HepG2 (cell line): ENCODE results near the gene C22orf15. TPM values are rescaled to one million over a fixed set of nuclear protein-coding genes. Genes with fewer than 3 reads are reported as not detected.

ENCODE experiments used
- CENPT ChIP-seq: sonication (generic); formaldehyde crosslinking; IDR thresholded peaks from 2 replicates; pipeline ENCODE4 v1.8.0; 2022; ENCODE audit warnings: low read depth, mild to moderate bottlenecking, moderate library complexity, missing genetic modification reagents
- ETS1 ChIP-seq: sonication (generic); formaldehyde crosslinking; IDR thresholded peaks from 2 replicates; pipeline ENCODE4 v1.4.0; 2020; ENCODE audit warnings: missing genetic modification reagents
- HINFP ChIP-seq: sonication (generic); formaldehyde crosslinking; IDR thresholded peaks from 2 replicates; pipeline ENCODE4 v1.4.0; 2020; ENCODE audit warnings: low read depth, mild to moderate bottlenecking, missing genetic modification reagents
- MAX ChIP-seq: IDR thresholded peaks from 2 replicates; pipeline ENCODE4 v1.6.1; 2012; ENCODE audit warnings: inconsistent platforms
- NFE2L1 ChIP-seq: sonication (generic); formaldehyde crosslinking; IDR thresholded peaks from 2 replicates; pipeline ENCODE4 v1.4.0; 2020; ENCODE audit warnings: missing genetic modification reagents, mild to moderate bottlenecking, borderline replicate concordance
- SIX1 ChIP-seq: sonication (generic); formaldehyde crosslinking; IDR thresholded peaks from 2 replicates; pipeline ENCODE4 v1.4.0; 2020; ENCODE audit warnings: missing genetic modification reagents, borderline replicate concordance
- THAP7 ChIP-seq: sonication (generic); formaldehyde crosslinking; IDR thresholded peaks from 2 replicates; pipeline ENCODE4 v1.8.1; 2023; ENCODE audit warnings: mild to moderate bottlenecking, missing genetic modification reagents
- ZBTB42 ChIP-seq: sonication (generic); formaldehyde crosslinking; IDR thresholded peaks from 2 replicates; pipeline ENCODE4 v1.5.0; 2020; ENCODE audit warnings: mild to moderate bottlenecking, missing genetic modification reagents
- ZNF12 ChIP-seq: sonication (generic); formaldehyde crosslinking; IDR thresholded peaks from 2 replicates; pipeline ENCODE4 v1.5.0; 2020; ENCODE audit warnings: missing genetic modification reagents
- ZNF143 ChIP-seq: sonication (generic); formaldehyde crosslinking; IDR thresholded peaks from 2 replicates; pipeline ENCODE4 v1.4.0; 2020; ENCODE audit warnings: missing genetic modification reagents
- ZNF530 ChIP-seq: sonication (generic); formaldehyde crosslinking; IDR thresholded peaks from 2 replicates; pipeline ENCODE4 v1.5.0; 2020; ENCODE audit warnings: low read depth, mild to moderate bottlenecking, missing genetic modification reagents
- ZNF556 ChIP-seq: sonication (generic); formaldehyde crosslinking; IDR thresholded peaks from 2 replicates; pipeline ENCODE4 v1.4.0; 2020; ENCODE audit warnings: mild to moderate bottlenecking, missing genetic modification reagents, borderline replicate concordance
- ZNF564 ChIP-seq: sonication (generic); formaldehyde crosslinking; IDR thresholded peaks from 2 replicates; pipeline ENCODE4 v1.8.1; 2023; ENCODE audit warnings: mild to moderate bottlenecking, missing genetic modification reagents
- ZNF569 ChIP-seq: sonication (generic); formaldehyde crosslinking; IDR thresholded peaks from 2 replicates; pipeline ENCODE4 v1.5.0; 2020; ENCODE audit warnings: mild to moderate bottlenecking, missing genetic modification reagents, moderate library complexity, borderline replicate concordance
- ZNF644 ChIP-seq: IDR thresholded peaks from 2 replicates; pipeline ENCODE4 v1.6.1; 2016; ENCODE audit warnings: low read depth
- polyA plus RNA-seq, 8 experiments: library from polyadenylated mRNA; depleted of rRNA in 3 of 8; stranded (reverse) in 7 of 8; unstranded in 1 of 8; fragments of >200 nt; fragmentation: Illumina TruSeq in 4 of 8; extraction: Trizol in 4 of 8; gene quantifications; 2 replicates each; pipeline versions ENCODE4 v1.2.1 to v1.2.3, GENCODE V29; 2011 to 2016; ENCODE audit warnings: low read depth in 4 of 8, missing spikeins in 1 of 8, mixed read lengths in 1 of 8; ENCODE audit not compliant: insufficient read depth in 1 of 8
- total RNA-seq, 5 experiments: library from RNA; depleted of rRNA; stranded (reverse); fragments of >200 nt; fragmentation: Illumina TruSeq; extraction: Trizol; gene quantifications; 2 replicates each; pipeline ENCODE4 v1.2.3, GENCODE V29; 2016; ENCODE audit warnings: low read depth in 1 of 5
- TF ChIP-seq, protein P1 (sequence below): sonication (generic); formaldehyde crosslinking; IDR thresholded peaks from 2 replicates; pipeline ENCODE4 v1.9.0; 2021; ENCODE audit warnings: missing genetic modification reagents, mild to moderate bottlenecking, borderline replicate concordance

Gene C22orf15
- total and polyA plus RNA-seq, 2 of the 13 experiments (the other 11 are each of a cell fraction or from before 2014, with no cell fraction given): not detected

DNA sequence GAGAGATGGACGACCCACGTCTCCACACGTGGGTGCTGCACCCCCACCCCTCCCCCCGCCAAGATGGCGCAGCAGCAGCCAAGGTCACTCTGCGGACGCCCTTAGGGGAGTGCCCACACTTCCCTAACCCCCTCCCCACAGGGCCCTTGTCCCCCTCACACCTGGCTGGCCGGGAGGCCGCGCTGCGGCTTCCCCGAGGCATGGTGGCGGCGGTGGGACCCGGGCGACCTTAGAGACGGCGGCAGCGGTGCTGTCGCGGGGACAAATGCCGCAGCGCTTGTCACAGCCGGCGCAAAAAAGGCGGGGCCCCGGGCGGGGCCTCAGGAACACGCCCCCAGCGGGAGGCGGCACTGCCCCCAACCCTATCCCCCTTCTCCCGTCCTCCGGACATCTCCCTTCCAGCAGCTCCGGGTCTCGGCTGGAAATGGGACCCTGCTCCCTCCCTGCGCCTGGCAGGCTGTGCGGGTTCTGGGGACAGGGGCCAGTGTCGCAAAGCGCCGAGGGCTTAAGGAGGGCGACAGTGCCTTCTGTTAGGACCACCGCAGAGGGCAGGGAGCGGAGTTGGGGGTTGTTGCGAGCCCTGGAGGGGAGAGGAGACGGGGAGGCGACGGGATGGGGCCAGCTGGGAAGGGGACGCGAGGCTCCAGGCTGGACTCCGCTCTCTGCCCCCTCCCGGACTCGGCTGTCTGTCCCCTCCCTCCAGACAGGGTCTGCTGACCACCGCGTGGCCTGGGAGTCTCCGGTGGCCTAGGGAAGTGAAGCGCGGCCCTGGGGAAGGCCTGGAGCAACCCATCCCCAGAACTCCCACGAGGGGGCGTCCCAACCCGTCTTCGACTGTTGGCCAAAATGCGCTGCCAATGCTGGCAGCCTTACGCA lies 5.1 kb downstream of the C22orf15 start, which contains the start of gene CHCHD10 (continued):
- TF ChIP-seq ZNF564 (no peak; the same call in 1 of the 2 replicates), HINFP (CRISPR knock-in tag) (peak; percentile 23; the same call in 1 of the 2 replicates), ETS1 (CRISPR knock-in tag) (no peak), ZNF530 (CRISPR knock-in tag) (no peak), SIX1 (no peak), ZBTB42 (CRISPR knock-in tag) (peak; percentile 79; the same call in 1 of the 2 replicates), ZNF569 (CRISPR knock-in tag) (0 out of 2 replicates have a peak, but pooled peaks have one; percentile 70), CENPT (CRISPR knock-in tag) (0 out of 2 replicates have a peak, but pooled peaks have one; percentile 30), MAX (peak; percentile 86), THAP7 (no peak), NFE2L1 (CRISPR knock-in tag) (no peak), ZNF644 (CRISPR knock-in tag) (no peak), ZNF12 (CRISPR knock-in tag) (no peak), ZNF556 (0 out of 2 replicates have a peak, but pooled peaks have one; percentile 46), ZNF143 (CRISPR knock-in tag) (no peak)
- TF ChIP-seq, protein P1, sequence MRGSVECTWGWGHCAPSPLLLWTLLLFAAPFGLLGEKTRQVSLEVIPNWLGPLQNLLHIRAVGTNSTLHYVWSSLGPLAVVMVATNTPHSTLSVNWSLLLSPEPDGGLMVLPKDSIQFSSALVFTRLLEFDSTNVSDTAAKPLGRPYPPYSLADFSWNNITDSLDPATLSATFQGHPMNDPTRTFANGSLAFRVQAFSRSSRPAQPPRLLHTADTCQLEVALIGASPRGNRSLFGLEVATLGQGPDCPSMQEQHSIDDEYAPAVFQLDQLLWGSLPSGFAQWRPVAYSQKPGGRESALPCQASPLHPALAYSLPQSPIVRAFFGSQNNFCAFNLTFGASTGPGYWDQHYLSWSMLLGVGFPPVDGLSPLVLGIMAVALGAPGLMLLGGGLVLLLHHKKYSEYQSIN (CRISPR knock-in tag): no peak
